ENCODE results near the gene MYADML2. TPM values are rescaled to one million over a fixed set of nuclear protein-coding genes. Genes with fewer than 3 reads are reported as not detected.

The MYADML2 gene
- total RNA-seq, 2 experiments from 2014 or later, result 0.19 TPM; not detected in 1

DNA sequence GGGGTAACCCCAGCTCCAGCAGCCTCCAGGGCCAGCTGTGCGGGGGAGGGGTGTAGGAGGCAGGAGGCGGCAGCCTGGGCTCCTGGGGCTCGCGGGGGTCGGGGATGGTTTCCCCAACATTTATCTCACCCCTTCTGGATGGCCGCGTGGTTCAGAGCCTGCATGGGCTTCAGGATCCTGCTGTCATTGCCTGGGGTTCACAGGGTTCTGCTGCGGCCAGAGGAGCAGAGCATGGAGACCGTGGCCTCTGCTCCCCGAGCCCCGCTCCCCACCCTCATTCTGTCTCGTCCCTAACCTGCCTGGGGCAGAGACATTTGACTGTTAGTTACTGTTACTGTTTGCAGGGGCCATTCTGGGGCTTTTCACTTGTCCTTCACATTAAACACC lies 4.9 kb downstream of the MYADML2 start:
- POLR2A ChIA-PET, result interaction anchor here (0.6 kb wide), 1 partner anchor 68 kb away, joined by 5 read pairs; no protein-coding TSS in a partner anchor
- DNase-seq (ENCODE audit: low spot score), result no peak
- CTCF ChIA-PET (ENCODE audit: unreplicated experiment), result interaction anchor here (0.6 kb wide), 1 partner anchor 79 kb away, joined by 6 read pairs; no protein-coding TSS in a partner anchor
- intact Hi-C loops (cut with micrococcal nuclease; ENCODE audit: unreplicated experiment), result no loop called here
- no peaks in the 10 kb centered on the region for H3K9me3 ChIP-seq (ENCODE audit: low read length)
- no peaks in the 10 kb centered on the region for H3K79me2 ChIP-seq (ENCODE audit: insufficient read depth, low read depth, low read length)
- no peaks in the 10 kb centered on the region for H3K36me3 ChIP-seq (ENCODE audit: insufficient read depth, low read length)
- H3K4me3 ChIP-seq (ENCODE audit: low read depth, low read length, poor library complexity, severe bottlenecking), result no peak overlapping the region
- no TSS peak for BruUV-seq (replicated peaks)
- H3K4me1 ChIP-seq (ENCODE audit: insufficient read depth, low read length, poor library complexity, severe bottlenecking), result peaks cover 36% of the 10 kb centered on the region
- no peaks in the 10 kb centered on the region for H4K20me1 ChIP-seq (ENCODE audit: insufficient read depth, low read length)
- H3K4me2 ChIP-seq (ENCODE audit: low read length), result peak overlapping the region; percentile 50
- TF ChIP-seq EZH2phosphoT487 (IDR thresholded peaks at IDR 0.05; ENCODE audit: borderline replicate concordance, low read depth, low read length), result no peak
- TF ChIP-seq, protein P1, sequence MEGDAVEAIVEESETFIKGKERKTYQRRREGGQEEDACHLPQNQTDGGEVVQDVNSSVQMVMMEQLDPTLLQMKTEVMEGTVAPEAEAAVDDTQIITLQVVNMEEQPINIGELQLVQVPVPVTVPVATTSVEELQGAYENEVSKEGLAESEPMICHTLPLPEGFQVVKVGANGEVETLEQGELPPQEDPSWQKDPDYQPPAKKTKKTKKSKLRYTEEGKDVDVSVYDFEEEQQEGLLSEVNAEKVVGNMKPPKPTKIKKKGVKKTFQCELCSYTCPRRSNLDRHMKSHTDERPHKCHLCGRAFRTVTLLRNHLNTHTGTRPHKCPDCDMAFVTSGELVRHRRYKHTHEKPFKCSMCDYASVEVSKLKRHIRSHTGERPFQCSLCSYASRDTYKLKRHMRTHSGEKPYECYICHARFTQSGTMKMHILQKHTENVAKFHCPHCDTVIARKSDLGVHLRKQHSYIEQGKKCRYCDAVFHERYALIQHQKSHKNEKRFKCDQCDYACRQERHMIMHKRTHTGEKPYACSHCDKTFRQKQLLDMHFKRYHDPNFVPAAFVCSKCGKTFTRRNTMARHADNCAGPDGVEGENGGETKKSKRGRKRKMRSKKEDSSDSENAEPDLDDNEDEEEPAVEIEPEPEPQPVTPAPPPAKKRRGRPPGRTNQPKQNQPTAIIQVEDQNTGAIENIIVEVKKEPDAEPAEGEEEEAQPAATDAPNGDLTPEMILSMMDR (conservative IDR thresholded peaks at IDR 0.05; ENCODE audit: low read length), result no peak
- no peak overlapping the region for H2AFZ ChIP-seq (ENCODE audit: low read length)
- no peak overlapping the region for H3K27ac ChIP-seq (ENCODE audit: low read depth, low read length, poor library complexity, severe bottlenecking)
- H3K9me2 ChIP-seq (ENCODE audit: insufficient read depth, low read length), result no peaks in the 10 kb centered on the region

DNA sequence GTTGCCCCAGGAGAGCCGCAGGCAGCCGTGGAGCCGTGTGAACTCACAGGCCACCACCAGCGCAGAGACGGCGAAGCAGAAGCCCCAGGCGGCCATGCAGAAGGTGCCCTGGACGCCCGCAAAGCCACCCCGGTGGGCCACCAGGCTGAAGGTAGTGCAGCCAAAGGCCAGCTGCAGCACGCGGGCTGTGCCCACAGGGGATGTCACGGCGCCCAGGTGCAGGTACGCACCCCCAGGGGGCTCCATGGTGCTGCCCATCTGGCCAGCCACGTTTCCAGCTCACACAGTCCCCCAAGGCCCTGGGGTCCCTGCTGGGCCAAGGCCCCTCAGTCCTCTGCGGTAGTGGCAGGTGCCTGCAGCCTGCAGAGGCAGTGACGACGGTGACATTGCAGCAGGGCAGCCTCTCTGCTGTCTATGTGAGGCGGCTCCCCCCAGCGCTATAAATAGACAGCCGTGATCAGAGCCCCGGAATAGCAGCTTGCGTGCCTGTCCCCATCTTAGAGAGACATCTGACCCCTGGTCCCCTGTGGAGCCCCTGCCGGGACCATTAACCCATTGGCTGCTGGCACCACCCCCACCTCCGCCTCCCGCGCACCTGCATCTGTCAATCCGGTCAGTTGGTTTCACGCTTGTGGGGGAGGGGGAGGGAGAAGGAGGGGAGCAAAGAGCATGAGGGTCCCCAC lies 5.4 kb downstream of the MYADML2 start:
- Histone ChIP-seq H3K4me2 (ENCODE audit: low read length) (peak overlapping the region; percentile 50), H3K9me2 (ENCODE audit: insufficient read depth, low read length) (no peaks in the 10 kb centered on the region), H2AFZ (ENCODE audit: low read length) (no peak overlapping the region), H3K27ac (ENCODE audit: low read depth, low read length, poor library complexity, severe bottlenecking) (no peak overlapping the region), H3K9me3 (ENCODE audit: low read length) (no peaks in the 10 kb centered on the region), H4K20me1 (ENCODE audit: insufficient read depth, low read length) (no peaks in the 10 kb centered on the region), H3K36me3 (ENCODE audit: insufficient read depth, low read length) (no peaks in the 10 kb centered on the region), H3K79me2 (ENCODE audit: insufficient read depth, low read depth, low read length) (peaks cover 2% of the 10 kb centered on the region; the same call in 1 of the 2 replicates), H3K4me1 (ENCODE audit: insufficient read depth, low read length, poor library complexity, severe bottlenecking) (peaks cover 36% of the 10 kb centered on the region), H3K4me3 (ENCODE audit: low read depth, low read length, poor library complexity, severe bottlenecking) (peak overlapping the region; percentile 13)
- no TSS peak for BruUV-seq (replicated peaks)
- ChIA-PET CTCF (ENCODE audit: unreplicated experiment) (interaction anchor here (0.6 kb wide), 1 partner anchor 78 kb away, joined by 6 read pairs; no protein-coding TSS in a partner anchor), POLR2A (no interaction called here)
- DNase-seq (ENCODE audit: low spot score), result peak; percentile 63
- intact Hi-C loops (cut with micrococcal nuclease; ENCODE audit: unreplicated experiment), result no loop called here
- TF ChIP-seq, protein P1 (conservative IDR thresholded peaks at IDR 0.05; ENCODE audit: low read length), result no peak
- no peak for TF ChIP-seq EZH2phosphoT487 (IDR thresholded peaks at IDR 0.05; ENCODE audit: borderline replicate concordance, low read depth, low read length)
